ENCODE data around the gene HGS. TPM values are rescaled to one million over a fixed set of nuclear protein-coding genes. Genes with fewer than 3 reads are reported as not detected.

HGS gene
- total RNA-seq, 2 donors from 2014 or later = 93.8 to 108 TPM

- no peak for ATAC-seq (ENCODE audit: insufficient number of reproducible peaks, low FRiP score, low read depth)
These were observed 24.8 kb upstream of the HGS start for GRCh38 chr17:81659038-81659437.

GRCh38 chr17:81660441-81660840 lies 23.4 kb upstream of the HGS start:
- Histone ChIP-seq H3K27me3 (replicated peaks; ENCODE audit: insufficient read depth) (no peaks in the 10 kb centered on the region), H3K36me3 (no peaks in the 10 kb centered on the region), H3K4me1 (ENCODE audit: control insufficient read depth in 1 of 2, low read depth in 2 of 2) (peaks cover 1 to 9% of the 10 kb centered on the region in 2 donors), H3K4me3 (no peak overlapping the region), H3K9me3 (no peaks in the 10 kb centered on the region), H3K27ac (no peak overlapping the region)
- DNase-seq (ENCODE audit: low spot score) (no peak), ATAC-seq (ENCODE audit: insufficient number of reproducible peaks, low FRiP score, low read depth) (no peak)
- no peak for TF ChIP-seq CTCF (IDR thresholded peaks at IDR 0.05)

More at GRCh38 chr17:81659038-81659437, 24.8 kb upstream of the HGS start:
- Histone ChIP-seq H3K4me1 (ENCODE audit: control insufficient read depth in 1 of 2, low read depth in 2 of 2) (no peaks in the 10 kb centered on the region), H3K27me3 (replicated peaks; ENCODE audit: insufficient read depth) (no peaks in the 10 kb centered on the region), H3K27ac (no peak overlapping the region), H3K36me3 (no peaks in the 10 kb centered on the region), H3K4me3 (no peak overlapping the region), H3K9me3 (no peaks in the 10 kb centered on the region)
- DNase-seq (ENCODE audit: low spot score) = no peak
- no peak for TF ChIP-seq CTCF (IDR thresholded peaks at IDR 0.05)

- ATAC-seq (ENCODE audit: insufficient number of reproducible peaks, low FRiP score, low read depth) = no peak
- DNase-seq (ENCODE audit: low spot score) = no peak
- Histone ChIP-seq H3K27ac (no peak overlapping the region), H3K4me3 (no peak overlapping the region), H3K36me3 (no peaks in the 10 kb centered on the region), H3K9me3 (no peaks in the 10 kb centered on the region), H3K4me1 (ENCODE audit: control insufficient read depth in 1 of 2, low read depth in 2 of 2) (peaks cover 4 to 16% of the 10 kb centered on the region in 2 donors), H3K27me3 (replicated peaks; ENCODE audit: insufficient read depth) (no peaks in the 10 kb centered on the region)
- no peak for TF ChIP-seq CTCF (IDR thresholded peaks at IDR 0.05)
These were observed 21.8 kb upstream of the HGS start for GRCh38 chr17:81662002-81662401.

- TF ChIP-seq CTCF (IDR thresholded peaks at IDR 0.05) = no peak
These were observed 19.8 kb upstream of the HGS start for GRCh38 chr17:81664051-81664470.

GRCh38 chr17:81665205-81666091 lies 18.4 kb upstream of the HGS start:
- H3K4me3 ChIP-seq = peak overlapping the region; percentile 100
- TF ChIP-seq CTCF (IDR thresholded peaks at IDR 0.05) = no peak
- H3K27ac ChIP-seq = peak overlapping the region; percentile 77 to 89
- DNase-seq (ENCODE audit: low spot score) = no peak
- peaks cover 9 to 25% of the 10 kb centered on the region in 2 donors for H3K4me1 ChIP-seq (ENCODE audit: control insufficient read depth in 1 of 2, low read depth in 2 of 2)
- ATAC-seq (ENCODE audit: insufficient number of reproducible peaks, low FRiP score, low read depth) = peak; percentile 10
- peaks cover 9% of the 10 kb centered on the region for H3K36me3 ChIP-seq
- no peaks in the 10 kb centered on the region for H3K9me3 ChIP-seq
- no peaks in the 10 kb centered on the region for H3K27me3 ChIP-seq (replicated peaks; ENCODE audit: insufficient read depth)

More at GRCh38 chr17:81664051-81664470, 19.8 kb upstream of the HGS start:
- H3K27ac ChIP-seq = no peak overlapping the region
- H3K4me1 ChIP-seq (ENCODE audit: control insufficient read depth in 1 of 2, low read depth in 2 of 2) = peaks cover 9 to 25% of the 10 kb centered on the region in 2 donors
- no peaks in the 10 kb centered on the region for H3K9me3 ChIP-seq
- ATAC-seq (ENCODE audit: insufficient number of reproducible peaks, low FRiP score, low read depth) (no peak), DNase-seq (ENCODE audit: low spot score) (no peak)
- H3K27me3 ChIP-seq (replicated peaks; ENCODE audit: insufficient read depth) = no peaks in the 10 kb centered on the region
- H3K4me3 ChIP-seq = no peak overlapping the region
- no peaks in the 10 kb centered on the region for H3K36me3 ChIP-seq
